ENCODE measurements around the gene IFITM2. TPM values are rescaled to one million over a fixed set of nuclear protein-coding genes. Genes with fewer than 3 reads are reported as not detected.
A peak's percentile ranks its signal among the peaks of the same experiment; 100 is the strongest.

The IFITM2 gene
- total and polyA plus RNA-seq, 2 donors (not counting 1 experiment from before 2014, with no cell fraction given) = 72.1 to 451 TPM

- no peak for DNase-seq
- peak overlapping the region; percentile 85 for H3K4me2 ChIP-seq (replicated peaks; ENCODE audit: low read depth, low read length, poor library complexity, severe bottlenecking)
- H4K20me1 ChIP-seq (ENCODE audit: control insufficient read depth, insufficient read depth, low read length, poor library complexity, severe bottlenecking) = peaks cover 5% of the 10 kb centered on the region
- peaks cover 0 to 56% (median 21%) of the 10 kb centered on the region in 4 experiments for H3K27me3 ChIP-seq (replicated peaks in 1 of 4; ENCODE audit: control extremely low read depth in 1 of 4, control insufficient read depth in 3 of 4, insufficient read depth in 4 of 4, low read length in 3 of 4)
- H3K27me3 Mint-ChIP-seq = peaks cover 31% of the 10 kb centered on the region
- ChIA-PET CTCF (interaction anchor here (0.6 to 3.9 kb wide), 6 partner anchors 10 to 255 kb away, joined by 3 to 34 read pairs (median 4); no protein-coding TSS in a partner anchor), POLR2A (interaction anchor here (1.1 to 2.2 kb wide), 4 partner anchors 14 to 254 kb away, joined by 3 to 8 read pairs (median 4); no protein-coding TSS in a partner anchor)
- 44% methylated on average over 26 of the region's 26 CpGs for WGBS (ENCODE audit: insufficient coverage)
- intact Hi-C loops (cut with micrococcal nuclease) = no loop called here
- H2AFZ ChIP-seq (ENCODE audit: insufficient read depth, low read depth, low read length, poor library complexity, severe bottlenecking) = peak overlapping the region; percentile 66
- H3K4me1 ChIP-seq (ENCODE audit: control insufficient read depth in 2 of 2, insufficient read depth in 2 of 2, low read length in 2 of 2) = peaks cover 36% of the 10 kb centered on the region in 2 donors
- H3K27ac Mint-ChIP-seq = no peak overlapping the region
- no peaks in the 10 kb centered on the region for H3K79me2 ChIP-seq (ENCODE audit: control insufficient read depth, insufficient read depth, low read length)
- peaks cover under 1% of the 10 kb centered on the region for H3K9me3 Mint-ChIP-seq (ENCODE audit: insufficient read depth)
- H3K9ac ChIP-seq (ENCODE audit: low read length) = peak overlapping the region; percentile 56
- H3K27ac ChIP-seq (ENCODE audit: low read length in 2 of 2) = no peak overlapping the region
- peaks cover 32% of the 10 kb centered on the region for H3K4me1 Mint-ChIP-seq
- TF ChIP-seq CTCF (IDR thresholded peaks at IDR 0.05) = no peak
- no peak for TF ChIP-seq EZH2 (IDR thresholded peaks at IDR 0.05; ENCODE audit: borderline replicate concordance, insufficient read depth, low read depth, low read length, poor library complexity, severe bottlenecking)
- no peak for ATAC-seq (ENCODE audit: low read depth)
- H3K4me3 ChIP-seq (ENCODE audit: control extremely low read depth in 1 of 5, extremely low read depth in 1 of 5, insufficient read depth in 1 of 5, low read depth in 2 of 5, low read length in 4 of 5) = peak overlapping the region; percentile 4 to 57 (median 25)
- peak overlapping the region; percentile 78 for H3K4me3 Mint-ChIP-seq
- H3K9me3 ChIP-seq (ENCODE audit: control extremely low read depth in 1 of 3, control insufficient read depth in 2 of 3, insufficient read depth in 1 of 3, low read length in 2 of 3) = peaks cover 0 to 21% (median 0%) of the 10 kb centered on the region in 3 donors
- no peaks in the 10 kb centered on the region for H3K36me3 ChIP-seq (replicated peaks in 1 of 2; ENCODE audit: control extremely low read depth in 1 of 2, control insufficient read depth in 1 of 2, extremely low read depth in 1 of 2, insufficient read depth in 2 of 2, low read length in 1 of 2)
Measured at GRCh38 chr11:281486-282161, 26.0 kb upstream of the IFITM2 start.

- peaks cover 35% of the 10 kb centered on the region for H3K27me3 Mint-ChIP-seq
- no peak overlapping the region for H3K27ac ChIP-seq (ENCODE audit: low read length in 2 of 2)
Measured at GRCh38 chr11:282171-282570, 25.4 kb upstream of the IFITM2 start.

More at GRCh38 chr11:282171-282570, 25.4 kb upstream of the IFITM2 start:
- TF ChIP-seq EZH2 (IDR thresholded peaks at IDR 0.05; ENCODE audit: borderline replicate concordance, insufficient read depth, low read depth, low read length, poor library complexity, severe bottlenecking) (no peak), CTCF (IDR thresholded peaks at IDR 0.05) (no peak)
- Histone ChIP-seq H3K9me3 (ENCODE audit: control extremely low read depth in 1 of 3, control insufficient read depth in 2 of 3, insufficient read depth in 1 of 3, low read length in 2 of 3) (peaks cover 0 to 21% (median 0%) of the 10 kb centered on the region in 3 donors), H3K36me3 (replicated peaks in 1 of 2; ENCODE audit: control extremely low read depth in 1 of 2, control insufficient read depth in 1 of 2, extremely low read depth in 1 of 2, insufficient read depth in 2 of 2, low read length in 1 of 2) (no peaks in the 10 kb centered on the region), H3K4me1 (ENCODE audit: control insufficient read depth in 2 of 2, insufficient read depth in 2 of 2, low read length in 2 of 2) (peaks cover 37 to 39% of the 10 kb centered on the region in 2 donors), H3K9ac (ENCODE audit: low read length) (no peak overlapping the region), H4K20me1 (ENCODE audit: control insufficient read depth, insufficient read depth, low read length, poor library complexity, severe bottlenecking) (peaks cover 5% of the 10 kb centered on the region), H3K4me3 (ENCODE audit: control extremely low read depth in 1 of 5, extremely low read depth in 1 of 5, insufficient read depth in 1 of 5, low read depth in 2 of 5, low read length in 4 of 5) (peak overlapping the region in 1 of 5 experiments; percentile 5), H3K79me2 (ENCODE audit: control insufficient read depth, insufficient read depth, low read length) (no peaks in the 10 kb centered on the region), H3K27me3 (replicated peaks in 1 of 4; ENCODE audit: control extremely low read depth in 1 of 4, control insufficient read depth in 3 of 4, insufficient read depth in 4 of 4, low read length in 3 of 4) (peaks cover 0 to 59% (median 21%) of the 10 kb centered on the region in 4 experiments), H2AFZ (ENCODE audit: insufficient read depth, low read depth, low read length, poor library complexity, severe bottlenecking) (no peak overlapping the region), H3K4me2 (replicated peaks; ENCODE audit: low read depth, low read length, poor library complexity, severe bottlenecking) (peak overlapping the region; percentile 85)
- POLR2A ChIA-PET = interaction anchor here (2.2 kb wide), 1 partner anchor 14 kb away, joined by 8 read pairs; no protein-coding TSS in a partner anchor
- WGBS (ENCODE audit: insufficient coverage) = no CpG with 5 or more reads among the region's 4 CpGs
- CTCF ChIA-PET = interaction anchor here (1.5 to 3.9 kb wide), 3 partner anchors 11 to 31 kb away, joined by 4 to 34 read pairs (median 19); no protein-coding TSS in a partner anchor
- Mint-ChIP-seq H3K4me3 (peak overlapping the region; percentile 78), H3K4me1 (peaks cover 35% of the 10 kb centered on the region), H3K9me3 (ENCODE audit: insufficient read depth) (no peaks in the 10 kb centered on the region), H3K27ac (no peak overlapping the region)
- no peak for DNase-seq
- ATAC-seq (ENCODE audit: low read depth) = no peak
- intact Hi-C loops (cut with micrococcal nuclease) = no loop called here

Measured in B cell (primary cell).